MM.1S (cell line): Measurements from ENCODE around the gene MEIOSIN.

ENCODE experiments used
- DNase-seq: peaks from one replicate; pipeline ENCODE4 v3.0.0-alpha.2; 2015
- H2AFZ ChIP-seq: fragments of 300-600 bp; sonication (generic); 2 replicates; pipeline ENCODE4 v1.6.0; 2016; ENCODE audit warnings: antibody characterized with exemption, low read length
- H3F3A ChIP-seq: fragments of 300-600 bp; sonication (generic); 2 replicates; pipeline ENCODE4 v1.6.1; 2016; ENCODE audit warnings: mild to moderate bottlenecking, antibody characterized with exemption, low read length, moderate library complexity, mixed read lengths; ENCODE audit not compliant: insufficient read depth
- H3K27ac ChIP-seq: fragments of 300-600 bp; sonication (generic); 2 replicates; pipeline ENCODE4 v1.5.1; 2016; ENCODE audit warnings: mild to moderate bottlenecking, low read length
- H3K27me3 ChIP-seq: fragments of 300-600 bp; sonication (generic); replicated peaks from 2 replicates; pipeline ENCODE4 v1.6.0; 2016; ENCODE audit warnings: low read length; ENCODE audit not compliant: insufficient read depth
- H3K36me3 ChIP-seq: fragments of 300-600 bp; sonication (generic); replicated peaks from 2 replicates; pipeline ENCODE4 v1.6.1; 2016; ENCODE audit warnings: mild to moderate bottlenecking, low read length, mixed read lengths; ENCODE audit not compliant: insufficient read depth
- H3K4me1 ChIP-seq: fragments of 300-600 bp; sonication (generic); 2 replicates; pipeline ENCODE4 v1.6.1; 2016; ENCODE audit warnings: low read length, mixed read lengths
- H3K4me2 ChIP-seq: fragments of 300-600 bp; sonication (generic); 2 replicates; pipeline ENCODE4 v1.6.0; 2016; ENCODE audit warnings: low read depth, low read length
- H3K4me3 ChIP-seq: fragments of 300-600 bp; sonication (generic); 2 replicates; pipeline ENCODE4 v1.5.1; 2016; ENCODE audit warnings: low read length, mixed read lengths
- H3K79me2 ChIP-seq: fragments of 300-600 bp; sonication (generic); 2 replicates; pipeline ENCODE4 v1.6.1; 2016; ENCODE audit warnings: mixed run types, low read length, mixed read lengths
- H3K9ac ChIP-seq: fragments of 300-600 bp; sonication (generic); 2 replicates; pipeline ENCODE4 v1.6.1; 2016; ENCODE audit warnings: low read length, mixed read lengths
- H3K9me2 ChIP-seq: fragments of 300-600 bp; sonication (generic); replicated peaks from 2 replicates; pipeline ENCODE4 v1.6.1; 2016; ENCODE audit warnings: mild to moderate bottlenecking, low read length, mixed read lengths; ENCODE audit not compliant: insufficient read depth
- H3K9me3 ChIP-seq: fragments of 300-600 bp; sonication (generic); replicated peaks from 2 replicates; pipeline ENCODE4 v1.6.1; 2016; ENCODE audit warnings: mild to moderate bottlenecking, low read length, mixed read lengths; ENCODE audit not compliant: insufficient read depth
- H4K20me1 ChIP-seq: fragments of 300-600 bp; sonication (generic); 2 replicates; pipeline ENCODE4 v1.6.1; 2016; ENCODE audit warnings: mild to moderate bottlenecking, low read length, moderate library complexity, mixed read lengths; ENCODE audit not compliant: insufficient read depth
- CTCF ChIP-seq: fragments of 300-600 bp; sonication (generic); IDR thresholded peaks from 2 replicates; pipeline ENCODE4 v1.5.1; 2016; ENCODE audit warnings: antibody characterized with exemption, low read length, mixed read lengths
- EZH2 ChIP-seq: fragments of 300-600 bp; sonication (generic); optimal IDR thresholded peaks from 2 replicates; pipeline ENCODE3; 2017; ENCODE audit warnings: low read depth, mild to moderate bottlenecking, antibody characterized with exemption, low read length, mixed read lengths
- EZH2phosphoT487 ChIP-seq: fragments of 300-600 bp; sonication (generic); IDR thresholded peaks from 2 replicates; pipeline ENCODE4 v1.6.1; 2018; ENCODE audit warnings: antibody characterized with exemption, low read length

MEIOSIN gene

GRCh38 chr19:45730368-45731288, 2.6 kb upstream of the MEIOSIN start, which contains the start of gene FBXO46:
TSS of gene FBXO46 (minus strand) at chr19:45730896. CDS start at chr19:45713495, 17,401 bp downstream.
- Histone ChIP-seq H4K20me1 (no peaks in the 10 kb centered on the region), H2AFZ (peak within 1 kb of the TSS; percentile 91), H3K9ac (peak within 1 kb of the TSS; percentile 82), H3F3A (no peaks in the 10 kb centered on the region), H3K4me3 (peak within 1 kb of the TSS; percentile 89), H3K9me3 (no peaks in the 10 kb centered on the region), H3K4me2 (peak within 1 kb of the TSS; percentile 79), H3K27me3 (no peaks in the 10 kb centered on the region), H3K4me1 (0 out of 2 replicates have a peak, but pooled peaks cover 4% of the 10 kb centered on the region), H3K9me2 (no peaks in the 10 kb centered on the region), H3K27ac (no peak within 1 kb of the TSS; the same call in 1 of the 2 replicates), H3K79me2 (peaks cover 51% of the 10 kb centered on the region), H3K36me3 (no peaks in the 10 kb centered on the region)
- TF ChIP-seq CTCF (peak; percentile 34), EZH2phosphoT487 (no peak)
- peak; percentile 96 for DNase-seq

- Histone ChIP-seq H3K4me2 (no peak overlapping the region), H3K9ac (no peak overlapping the region), H2AFZ (no peak overlapping the region)
Observed at GRCh38 chr19:45739498-45740439, 6.5 kb downstream of the MEIOSIN start.

GRCh38 chr19:45742969-45743368, 9.7 kb downstream of the MEIOSIN start:
- Histone ChIP-seq H3K4me3 (no peak overlapping the region), H3K9ac (no peak overlapping the region), H3F3A (no peaks in the 10 kb centered on the region), H3K79me2 (no peaks in the 10 kb centered on the region), H3K9me3 (no peaks in the 10 kb centered on the region), H2AFZ (no peak overlapping the region), H3K9me2 (no peaks in the 10 kb centered on the region), H3K4me1 (no peaks in the 10 kb centered on the region), H3K4me2 (no peak overlapping the region), H3K27me3 (peaks cover 38% of the 10 kb centered on the region), H3K27ac (no peak overlapping the region), H4K20me1 (no peaks in the 10 kb centered on the region), H3K36me3 (no peaks in the 10 kb centered on the region)
- no peak for DNase-seq
- TF ChIP-seq CTCF = no peak
- no peak for TF ChIP-seq EZH2phosphoT487
- no peak for TF ChIP-seq EZH2

More at GRCh38 chr19:45739498-45740439, 6.5 kb downstream of the MEIOSIN start:
- Histone ChIP-seq H3K4me1 (no peaks in the 10 kb centered on the region), H3K9me2 (no peaks in the 10 kb centered on the region), H3K36me3 (no peaks in the 10 kb centered on the region), H3K9me3 (no peaks in the 10 kb centered on the region), H3K4me3 (no peak overlapping the region), H4K20me1 (no peaks in the 10 kb centered on the region), H3K27ac (no peak overlapping the region), H3K27me3 (peaks cover 13% of the 10 kb centered on the region; the same call in 1 of the 2 replicates), H3F3A (no peaks in the 10 kb centered on the region), H3K79me2 (no peaks in the 10 kb centered on the region)
- TF ChIP-seq CTCF = no peak
- no peak for TF ChIP-seq EZH2phosphoT487
- no peak for TF ChIP-seq EZH2
- no peak for DNase-seq
